Ammon's horn (tissue), 1 donor: Measurements from ENCODE around the gene GAL.

Source experiments
- DNase-seq: peaks from one replicate; pipeline ENCODE4 v3.0.0-alpha.2; 2016; ENCODE audit warnings: low spot score

GAL gene

GRCh38 chr11:68659158-68659921, 25.0 kb upstream of the GAL start:
- DNase-seq: peak; percentile 43

DNA sequence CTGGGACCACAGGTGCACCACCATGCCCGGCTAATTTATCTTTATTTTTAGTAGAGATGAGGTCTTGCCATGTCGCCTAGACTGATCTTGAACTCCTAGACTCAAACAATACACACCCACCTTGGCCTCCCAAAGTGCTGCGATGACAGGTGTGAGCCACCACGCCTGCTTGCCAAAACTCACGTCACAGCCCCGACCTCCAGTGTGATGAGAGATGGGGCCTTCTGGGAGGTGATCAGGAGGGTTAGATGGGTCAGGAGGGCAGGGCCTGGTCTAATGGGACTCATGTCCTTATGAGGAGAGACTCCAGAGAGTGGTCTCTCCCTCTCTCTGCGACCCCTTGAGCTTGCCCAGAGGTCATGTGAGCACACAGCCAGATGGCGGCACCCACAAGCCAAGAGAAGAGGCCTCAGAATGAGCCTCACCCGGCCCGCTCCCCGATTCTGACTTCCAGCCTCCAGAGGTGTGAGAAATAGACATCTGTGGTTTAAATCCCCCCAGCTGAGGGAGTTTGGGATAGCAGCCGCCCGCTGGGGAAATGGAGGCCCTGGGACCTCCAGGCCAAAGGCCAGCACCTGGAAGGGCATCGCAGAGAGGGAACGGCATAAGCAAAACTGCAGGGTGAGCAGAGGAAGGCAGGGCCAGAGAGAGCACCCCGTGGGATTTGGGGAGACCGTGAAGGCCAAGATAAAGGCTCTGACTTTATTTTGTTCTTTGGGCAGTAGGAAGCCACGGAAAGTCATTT, 24.1 kb upstream of the GAL start:
- DNase-seq: no peak

- DNase-seq: no peak
Observed at GRCh38 chr11:68661014-68661413, 23.3 kb upstream of the GAL start.

GRCh38 chr11:68661697-68662603, 22.4 kb upstream of the GAL start:
- DNase-seq: no peak

DNA sequence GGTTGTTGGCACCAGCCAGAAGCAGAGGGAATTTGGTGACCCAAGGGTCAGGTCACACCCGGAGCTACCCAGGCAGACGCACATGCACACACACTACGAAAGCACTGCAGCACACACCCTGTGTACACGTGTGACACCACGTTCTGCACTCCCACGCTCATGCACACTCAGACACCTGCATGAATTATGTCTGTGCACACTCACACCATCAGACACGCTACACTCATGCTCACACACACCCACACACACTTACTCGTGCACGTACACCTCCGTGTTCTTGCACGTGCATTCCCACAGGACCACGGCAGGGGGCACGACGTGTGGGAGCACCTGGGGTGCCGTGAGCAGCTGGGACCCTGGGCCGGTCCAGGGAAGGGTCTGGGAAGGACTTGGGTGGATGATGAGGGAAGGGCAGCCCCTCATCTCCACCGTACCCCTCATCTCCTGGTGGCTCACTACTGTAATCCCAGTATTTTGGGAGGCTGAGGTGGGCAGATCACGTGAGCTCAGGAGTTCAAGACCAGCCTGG, 20.8 kb upstream of the GAL start:
- no peak for DNase-seq

GRCh38 chr11:68664141-68664540, 20.2 kb upstream of the GAL start:
- DNase-seq: no peak

- no peak for DNase-seq
Observed at GRCh38 chr11:68664906-68665305, 19.4 kb upstream of the GAL start.

DNA sequence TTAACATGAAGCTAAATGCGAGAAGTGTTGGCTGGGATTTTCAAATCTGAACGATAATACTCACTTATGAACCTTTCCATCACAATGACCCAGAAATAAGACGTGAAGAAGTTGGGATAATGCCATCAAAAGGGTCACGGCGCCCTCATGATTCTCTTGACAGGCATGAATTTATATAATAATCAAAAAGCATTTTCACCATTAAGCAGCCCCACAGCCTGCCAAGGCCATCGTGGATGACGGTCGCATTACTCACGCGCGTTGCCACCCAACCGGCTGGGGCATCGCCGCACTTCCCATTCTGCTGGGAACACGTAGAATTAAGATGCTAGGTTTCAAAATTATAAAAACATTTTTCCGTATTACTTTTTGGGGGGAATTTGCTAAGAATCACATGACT, 18.9 kb upstream of the GAL start:
- no peak for DNase-seq

DNA sequence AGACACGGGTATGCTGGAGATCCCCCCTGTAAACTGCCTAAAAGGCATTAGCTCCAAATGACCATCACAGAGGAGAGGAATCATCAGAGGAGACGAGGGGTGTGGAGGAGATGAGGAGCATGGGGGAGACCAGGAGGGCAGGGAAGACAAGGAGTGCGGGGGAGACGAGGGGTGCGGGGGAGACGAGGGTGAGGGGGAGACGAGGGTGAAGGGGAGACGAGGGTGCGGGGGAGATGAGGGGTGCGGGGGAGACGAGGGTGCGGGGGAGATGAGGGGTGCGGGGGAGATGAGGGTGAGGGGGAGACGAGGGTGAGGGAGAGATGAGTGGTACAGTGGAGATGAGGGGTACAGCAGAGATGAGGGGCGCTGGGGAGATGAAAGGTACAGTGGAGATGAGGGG, 17.5 kb upstream of the GAL start:
- no peak for DNase-seq

DNA sequence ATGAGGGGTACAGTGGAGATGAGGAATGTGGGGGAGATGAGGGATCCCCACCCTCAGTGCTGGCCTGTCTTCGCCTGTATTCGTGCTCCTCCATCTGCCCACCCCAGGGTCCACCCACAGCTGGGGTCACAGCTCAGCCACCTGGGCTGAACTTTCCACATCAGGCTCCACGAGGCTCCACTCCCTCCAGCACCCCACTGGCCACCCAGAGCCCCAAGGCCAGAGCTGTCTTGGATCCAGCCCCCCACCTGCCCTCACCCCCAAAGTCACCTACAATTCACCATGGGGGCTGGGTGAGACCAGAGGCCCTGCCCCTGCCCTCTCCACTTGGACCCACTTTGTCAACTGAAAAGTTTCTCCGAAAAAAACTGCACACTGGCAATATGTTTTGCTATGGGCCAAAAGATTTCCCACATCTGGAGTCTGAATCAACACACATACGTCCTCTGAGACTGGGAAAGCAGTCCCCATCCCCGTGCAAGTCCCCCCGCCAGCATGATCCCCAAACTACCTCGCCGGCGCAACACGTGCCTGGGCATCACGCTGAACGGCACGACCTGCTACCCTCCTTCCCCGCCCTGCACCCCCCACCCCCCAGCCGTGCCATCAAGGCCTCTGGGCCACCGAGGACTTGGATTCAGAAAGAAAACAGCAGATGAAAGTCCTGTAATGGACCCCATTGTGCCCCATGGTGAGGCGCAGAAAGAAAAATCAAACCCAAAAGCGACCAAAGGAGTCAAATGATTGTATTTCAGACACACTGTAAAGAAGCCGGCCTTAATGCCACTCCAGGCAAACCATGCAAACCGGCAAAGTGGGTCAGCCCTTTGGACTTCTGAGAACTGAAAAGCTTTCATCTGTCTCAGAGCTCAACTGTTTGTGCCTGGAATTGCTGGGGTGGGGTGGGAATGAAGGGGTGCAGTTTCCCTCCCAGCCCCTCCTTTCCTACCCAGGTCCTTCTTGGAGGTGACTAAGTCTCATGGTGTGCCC, 16.5 kb upstream of the GAL start:
- no peak for DNase-seq

GRCh38 chr11:68669301-68670090, 14.8 kb upstream of the GAL start:
- no peak for DNase-seq

DNA sequence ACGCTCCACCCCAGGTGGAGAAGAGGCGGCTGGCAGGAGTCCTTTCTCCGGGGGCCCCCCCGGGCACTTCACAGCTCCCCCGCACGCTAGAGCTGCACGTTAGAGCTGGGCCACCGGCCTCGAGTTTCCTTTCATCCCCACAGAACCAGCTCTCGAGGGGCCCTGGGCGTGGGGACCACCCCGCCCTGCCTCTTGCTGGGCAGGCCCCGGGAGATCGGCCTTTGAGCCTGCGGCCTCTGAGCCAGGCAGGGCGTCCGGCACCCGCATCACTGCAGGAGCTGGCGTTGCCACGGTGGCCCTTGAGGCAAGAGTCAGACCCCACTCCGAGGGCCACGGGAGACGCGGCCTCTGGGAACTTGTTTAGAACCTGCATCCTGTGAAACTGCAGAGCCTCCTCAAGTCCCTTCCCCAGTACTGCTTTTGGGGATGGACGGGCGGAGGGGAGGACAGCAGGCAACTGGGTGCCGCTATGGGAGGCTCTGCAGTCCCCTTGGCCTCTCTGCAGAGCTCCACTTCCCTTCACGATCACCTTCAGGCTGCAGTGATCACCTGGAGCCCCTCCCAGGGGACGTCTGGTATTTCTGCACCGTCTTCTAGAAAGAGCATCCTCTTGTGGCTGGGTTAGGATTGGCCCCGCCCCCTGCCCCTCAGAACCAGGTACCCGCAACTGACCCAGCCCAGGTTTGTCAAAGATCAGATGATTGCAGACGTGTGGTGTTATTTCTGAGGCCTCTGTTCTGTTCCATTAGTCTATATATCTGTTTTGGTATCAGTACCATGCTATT, 13.9 kb upstream of the GAL start:
- no peak for DNase-seq

- DNase-seq: no peak
Observed at GRCh38 chr11:68673306-68673945, 10.9 kb upstream of the GAL start.

- DNase-seq: no peak
Observed at GRCh38 chr11:68673991-68674390, 10.4 kb upstream of the GAL start.

DNA sequence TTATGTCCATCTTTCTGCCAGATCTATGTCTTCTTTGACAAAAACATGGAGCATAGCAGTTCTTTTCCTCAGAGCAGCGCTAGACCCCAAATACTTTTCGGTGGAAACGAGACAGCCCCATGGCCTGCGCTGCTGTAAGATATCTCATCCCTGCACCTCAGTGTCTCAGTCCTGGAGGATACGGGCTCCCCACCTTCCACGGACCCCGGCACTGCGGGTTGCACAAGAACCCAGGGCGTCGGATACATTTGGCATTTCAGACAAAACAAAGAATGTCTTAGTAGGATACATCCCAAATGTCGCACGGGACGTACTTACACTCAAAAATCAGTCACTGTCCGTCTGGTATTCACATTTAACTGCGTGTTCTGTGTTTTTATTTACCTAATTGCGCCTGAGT, 9.9 kb upstream of the GAL start:
- DNase-seq: no peak

DNA sequence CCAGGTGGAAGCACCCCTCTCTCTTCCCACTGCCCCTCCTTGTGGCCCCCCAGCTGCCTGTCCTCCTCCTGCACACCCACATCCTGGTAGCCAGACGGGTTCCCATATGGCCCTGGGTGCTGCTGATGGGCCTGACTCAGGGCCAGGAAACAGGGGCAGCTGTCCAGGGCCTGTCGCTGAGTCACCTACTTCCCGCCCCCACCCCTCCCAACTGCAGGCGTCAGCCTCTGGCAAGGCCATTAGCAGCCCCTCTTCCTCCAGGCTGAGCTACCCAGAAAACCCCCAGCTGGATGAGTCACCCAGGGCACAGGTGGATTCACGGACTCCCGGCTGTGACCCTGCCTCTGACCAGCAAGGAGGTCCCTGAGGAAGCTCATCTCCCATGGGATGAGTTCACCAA, 6.9 kb upstream of the GAL start:
- DNase-seq: no peak

DNA sequence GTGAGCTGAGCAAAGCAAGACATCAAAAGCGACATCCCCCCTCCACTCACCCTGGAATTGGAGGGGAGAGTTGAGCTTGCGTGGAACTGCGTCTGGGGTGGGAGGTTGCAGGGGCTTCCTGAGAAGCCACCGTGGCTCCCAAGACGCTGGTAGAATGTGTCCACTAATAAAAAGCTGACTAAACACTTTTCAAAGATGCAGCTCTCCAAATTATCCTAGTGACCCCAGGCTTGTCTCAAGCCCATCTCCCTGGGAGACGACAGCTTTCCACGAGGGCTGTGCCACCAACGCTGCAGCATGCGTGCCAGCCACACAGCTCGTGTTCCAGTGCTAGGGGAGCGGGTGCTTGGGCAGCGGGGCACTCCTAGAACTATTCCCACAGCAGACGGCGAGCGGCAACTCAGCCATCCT, 6.3 kb upstream of the GAL start:
- peak; percentile 37 for DNase-seq

DNA sequence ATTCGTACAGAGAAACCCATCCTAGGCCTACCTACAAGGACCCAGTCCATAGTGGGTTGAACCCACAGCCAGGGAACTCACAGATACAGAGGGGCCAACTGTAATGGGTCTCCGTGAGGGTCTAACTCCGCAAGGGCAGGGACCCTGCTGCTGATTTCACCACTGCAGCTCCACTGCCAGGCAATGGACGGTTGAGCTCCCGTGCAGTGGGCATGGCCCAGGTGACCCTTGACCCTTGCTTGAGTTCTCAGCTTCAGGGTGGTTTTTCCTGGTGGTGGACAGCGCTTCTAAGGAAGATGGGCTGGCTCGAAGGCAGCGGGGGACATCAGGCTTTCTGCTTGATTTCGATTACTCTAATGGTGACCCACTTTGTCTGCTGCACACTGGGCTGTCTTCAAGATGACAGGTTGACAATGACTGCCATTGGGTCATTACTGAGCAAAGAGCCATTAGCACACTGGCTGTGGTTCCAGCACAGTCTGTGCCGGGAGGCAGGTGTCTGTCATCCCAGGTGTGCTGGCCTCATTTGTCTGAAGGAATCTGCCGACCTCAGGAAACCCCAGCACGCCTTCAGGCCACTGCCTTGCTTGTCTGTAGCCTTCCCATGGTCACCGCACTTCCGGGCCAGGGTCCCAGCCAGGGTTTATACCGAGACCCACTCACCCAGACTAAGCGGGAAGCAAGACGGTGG, 3.7 kb upstream of the GAL start:
- DNase-seq: no peak
